ENCODE measurements around the gene GPA33.

- TF ChIP-seq CTCF (IDR thresholded peaks at IDR 0.05; ENCODE audit: poor library complexity, severe bottlenecking) (no peak), TAF1 (IDR thresholded peaks at IDR 0.05; ENCODE audit: low read depth) (no peak), POLR2AphosphoS5 (IDR thresholded peaks at IDR 0.05) (no peak), EZH2 (IDR thresholded peaks at IDR 0.05; ENCODE audit: borderline replicate concordance, insufficient read depth, low read length, poor library complexity, severe bottlenecking) (no peak), EP300 (conservative IDR thresholded peaks at IDR 0.05; ENCODE audit: poor library complexity, severe bottlenecking) (no peak)
Observed at GRCh38 chr1:167068761-167069160, 21.4 kb downstream of the GPA33 start.

Data from neural cell (in vitro differentiated cells).